Heart right ventricle (tissue), 16 donors: ENCODE results near the gene PCDHA1. TPM values are rescaled to one million over a fixed set of nuclear protein-coding genes. Genes with fewer than 3 reads are reported as not detected.

Experiments
- ATAC-seq, 8 donors: fragments of 200-7000 bp; cut with Tn5 transposase; one replicate each; pipeline ENCODE4 v1.9.1; 2020; ENCODE audit warnings: mild to moderate bottlenecking in 8 of 8, moderate library complexity in 8 of 8, moderate number of reproducible peaks in 1 of 8
- DNase-seq, 2 donors: peaks; one replicate each; pipeline ENCODE4 v3.0.0-alpha.2; 2020
- H3K27ac ChIP-seq, 10 donors: fragments of 200-600 bp; sonication (generic) in 2 of 10; one replicate each; pipeline versions ENCODE4 v1.5.0 to v1.8.0; 2020 to 2022; ENCODE audit warnings: mild to moderate bottlenecking in 3 of 10
- H3K27me3 ChIP-seq, 7 donors: fragments of 200-600 bp; one replicate each; pipeline ENCODE4 v1.8.0; 2021 to 2022; ENCODE audit warnings: mild to moderate bottlenecking in 2 of 7
- H3K36me3 ChIP-seq, 9 donors: fragments of 200-600 bp; sonication (generic) in 1 of 9; one replicate each; pipeline versions ENCODE4 v1.5.0 to v1.8.0; 2020 to 2022; ENCODE audit warnings: mild to moderate bottlenecking in 2 of 9
- H3K4me1 ChIP-seq, 9 donors: fragments of 200-600 bp; sonication (generic) in 1 of 9; one replicate each; pipeline versions ENCODE4 v1.5.0 to v1.8.0; 2020 to 2022; ENCODE audit warnings: mild to moderate bottlenecking in 4 of 9
- H3K4me3 ChIP-seq, 10 donors: fragments of 200-600 bp; sonication (generic) in 2 of 10; one replicate each; pipeline versions ENCODE4 v1.5.0 to v1.8.0; 2020 to 2022; ENCODE audit warnings: mild to moderate bottlenecking in 7 of 10, moderate library complexity in 2 of 10
- H3K9me3 ChIP-seq, 11 donors: fragments of 200-600 bp in 10 of 11; sonication (generic) in 2 of 11; one replicate each; pipeline versions ENCODE4 v1.5.0 to v1.8.0; 2013 to 2022; ENCODE audit warnings: mild to moderate bottlenecking in 2 of 11, control low read depth in 1 of 11, moderate library complexity in 1 of 11
- WGBS, 2 donors: extraction: QIAGEN DNeasy Blood & Tissue Kit; methylation state at CpG; one replicate each; pipeline ENCODE4 v1.1.7; 2013; ENCODE audit warnings: inconsistent platforms in 1 of 2; 5-methylcytosine and 5-hydroxymethylcytosine counted together
- intact Hi-C, 10 donors: fragments of 100-400 bp; cut with DNase I; formaldehyde crosslinking; loops; one replicate each; pipeline versions ENCODE4 v1.11.1 to v1.14.2; 2022
- polyA plus RNA-seq, 2 donors: library from polyadenylated mRNA; stranded (reverse); fragments of 200-250 nt; gene quantifications; one replicate each; pipeline ENCODE4 v1.2.3, GENCODE V29; 2013
- total RNA-seq, 10 donors: library from RNA; stranded (reverse); fragmentation: NEBNext Ultra II Directional in 3 of 10; extraction: Animal tissue kit (Norgen Biotek cat#: 25700) in 3 of 10; gene quantifications; one replicate each; pipeline versions ENCODE4 v1.2.1 to v1.2.4, GENCODE V29; 2021 to 2023
- TF ChIP-seq, protein P1 (sequence below), 9 donors: fragments of 200-600 bp; sonication (generic) in 2 of 9; IDR thresholded peaks; one replicate each; pipeline versions ENCODE4 v1.5.0 to v1.8.0; 2021 to 2022; ENCODE audit warnings: antibody characterized with exemption in 9 of 9, mild to moderate bottlenecking in 5 of 9, moderate library complexity in 1 of 9
- donor health status: Arrhythmogenic right ventricular cardiomyopathy.
- donor health status: ischemic (EF 13 %, LVEDD 7.1; RV severe dilation, severe dysfunction).
- donor health status: healthy with polysubstance abuse.
- donor health status: DM: no; HTN: yes; CAD: no.
- donor health status: DM: no; HTN: no; CAD: no.
- donor health status: ischemic (EF 25% LVEDD 6.9; RV normal size, moderate dysfunction).
- donor health status: ischemic (EF 25% LVEDD 5.7; RV mildly dilated, moderate dysfunction).
- donor health status: healthy.
- donor health status: DM: yes; HTN: yes; CAD: no.
- donor health status: Ischemic cardiomyopathy.
- donor health status: ischemic (EF 35%, LVEDD 5.7; RV mildly dilated, moderate dysfunction).
- donor health status: nonischemic (EF 11% LVEDD 7.7; RV severe dilation, severe dysfunction).
- donor health status: DM: yes; HTN: yes; CAD: no.
- donor health status: PGD.
- donor health status: ischemic (EF 29% LVEDD 5.4; RV normal size, mild dysfunction).
- donor health status: nonischemic (EF 23%, LVEDD 6.1; RV moderate dilation, normal function).

Gene PCDHA1
- total and polyA plus RNA-seq, 12 donors: 0.07 to 0.09 TPM; not detected in 10

DNA sequence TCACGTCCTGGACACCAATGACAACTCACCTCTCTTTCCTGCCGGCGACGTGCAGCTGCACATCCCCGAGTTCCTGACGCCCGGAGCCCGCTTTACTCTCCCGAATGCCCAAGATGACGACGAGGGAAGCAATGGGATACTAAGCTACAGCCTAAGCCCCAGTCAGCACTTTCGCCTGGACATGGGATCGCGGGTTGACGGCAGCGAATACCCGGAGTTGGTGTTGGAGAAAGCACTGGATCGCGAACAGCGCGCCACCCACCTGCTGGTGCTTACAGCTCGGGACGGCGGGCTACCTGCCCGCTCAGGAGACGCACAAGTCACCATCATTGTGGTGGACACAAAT, 141.3 kb downstream of the PCDHA1 start:
- DNase-seq (no peak), ATAC-seq (peak in 3 of 8 donors; percentile 16 to 27 (median 25))
- Histone ChIP-seq H3K27ac (no peak overlapping the region), H3K4me3 (peak overlapping the region; percentile 16 to 57 (median 50)), H3K27me3 (peaks cover 0 to 90% (median 70%) of the 10 kb centered on the region in 7 donors), H3K36me3 (no peaks in the 10 kb centered on the region), H3K9me3 (peaks cover 0 to 6% (median 0%) of the 10 kb centered on the region in 11 donors), H3K4me1 (peaks cover 0 to 20% (median 15%) of the 10 kb centered on the region in 9 donors)
- WGBS, 2 donors: 4 to 6% methylated on average over 26 of the region's 26 CpGs
- intact Hi-C loops: loop anchor here in 1 of 10 donors (5.0 kb wide), 1 partner anchor 115 kb away; no protein-coding TSS in a partner anchor
- TF ChIP-seq, protein P1, sequence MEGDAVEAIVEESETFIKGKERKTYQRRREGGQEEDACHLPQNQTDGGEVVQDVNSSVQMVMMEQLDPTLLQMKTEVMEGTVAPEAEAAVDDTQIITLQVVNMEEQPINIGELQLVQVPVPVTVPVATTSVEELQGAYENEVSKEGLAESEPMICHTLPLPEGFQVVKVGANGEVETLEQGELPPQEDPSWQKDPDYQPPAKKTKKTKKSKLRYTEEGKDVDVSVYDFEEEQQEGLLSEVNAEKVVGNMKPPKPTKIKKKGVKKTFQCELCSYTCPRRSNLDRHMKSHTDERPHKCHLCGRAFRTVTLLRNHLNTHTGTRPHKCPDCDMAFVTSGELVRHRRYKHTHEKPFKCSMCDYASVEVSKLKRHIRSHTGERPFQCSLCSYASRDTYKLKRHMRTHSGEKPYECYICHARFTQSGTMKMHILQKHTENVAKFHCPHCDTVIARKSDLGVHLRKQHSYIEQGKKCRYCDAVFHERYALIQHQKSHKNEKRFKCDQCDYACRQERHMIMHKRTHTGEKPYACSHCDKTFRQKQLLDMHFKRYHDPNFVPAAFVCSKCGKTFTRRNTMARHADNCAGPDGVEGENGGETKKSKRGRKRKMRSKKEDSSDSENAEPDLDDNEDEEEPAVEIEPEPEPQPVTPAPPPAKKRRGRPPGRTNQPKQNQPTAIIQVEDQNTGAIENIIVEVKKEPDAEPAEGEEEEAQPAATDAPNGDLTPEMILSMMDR (IDR thresholded peaks at IDR 0.05): no peak

DNA sequence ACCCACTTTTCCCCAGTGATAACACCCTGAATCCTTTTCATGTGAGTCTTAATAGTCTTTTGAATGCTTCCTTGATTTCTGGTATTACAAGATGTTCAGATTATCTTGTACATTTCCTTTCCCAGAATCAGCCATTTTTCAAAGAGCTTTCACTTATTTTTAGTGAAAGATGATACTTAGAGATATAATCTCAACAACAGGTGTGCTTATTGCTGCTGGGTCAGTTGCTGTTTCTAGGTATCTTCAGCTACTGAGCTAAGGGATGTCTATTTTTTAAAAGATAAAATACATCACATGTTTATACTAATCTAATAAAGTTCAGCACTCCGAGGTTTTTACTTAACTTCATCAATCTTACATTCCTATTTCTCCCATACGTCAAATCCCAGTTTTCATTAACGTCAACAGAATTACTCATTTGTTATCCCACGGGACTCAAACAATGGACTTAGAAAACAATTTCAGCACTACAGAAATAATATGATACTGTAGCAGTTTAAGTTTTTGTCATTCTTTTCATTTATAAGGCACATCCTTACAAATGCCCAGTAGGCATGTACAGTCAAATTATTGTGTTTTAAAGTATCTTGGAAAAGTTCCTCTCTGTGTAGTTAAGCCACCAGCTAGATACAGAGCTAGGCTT, 149.1 kb downstream of the PCDHA1 start:
- no peaks in the 10 kb centered on the region for H3K9me3 ChIP-seq
- no peak overlapping the region for H3K4me3 ChIP-seq
- TF ChIP-seq, protein P1 (IDR thresholded peaks at IDR 0.05): no peak
- H3K4me1 ChIP-seq: no peaks in the 10 kb centered on the region
- no peak overlapping the region for H3K27ac ChIP-seq
- no peaks in the 10 kb centered on the region for H3K36me3 ChIP-seq
- peaks cover 0 to 15% (median 4%) of the 10 kb centered on the region in 7 donors for H3K27me3 ChIP-seq
- no peak for ATAC-seq
- intact Hi-C loops: no loop called here
- DNase-seq: no peak
- 70 to 72% methylated on average over 4 of the region's 4 CpGs for WGBS, 2 donors

DNA sequence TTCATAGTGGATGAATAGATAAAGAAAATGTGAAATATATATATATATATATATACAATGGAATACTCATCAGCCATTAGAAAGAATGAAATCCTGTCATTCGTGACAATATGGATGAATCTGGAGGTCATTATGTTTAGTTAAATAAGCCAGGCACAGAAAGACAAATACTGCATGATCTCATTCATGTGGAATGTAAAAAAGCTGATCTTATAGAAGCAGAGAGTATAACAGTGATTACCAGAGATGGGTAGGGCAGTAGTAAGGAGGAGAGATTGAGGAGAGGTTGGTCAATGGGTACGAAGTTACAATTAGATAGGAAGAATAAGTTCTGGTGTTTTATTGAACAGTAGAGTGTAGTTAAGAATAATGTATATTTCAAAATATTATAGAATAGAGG, 160.6 kb downstream of the PCDHA1 start:
- intact Hi-C loops: no loop called here
- Histone ChIP-seq H3K4me3 (no peak overlapping the region), H3K27ac (no peak overlapping the region), H3K4me1 (no peaks in the 10 kb centered on the region), H3K9me3 (peaks cover 0 to 25% (median 16%) of the 10 kb centered on the region in 11 donors), H3K27me3 (peaks cover 0 to 2% (median 0%) of the 10 kb centered on the region in 7 donors), H3K36me3 (no peaks in the 10 kb centered on the region)
- DNase-seq (no peak), ATAC-seq (no peak)
- WGBS, 2 donors: 53 to 66% methylated on average over 2 of the region's 2 CpGs
- TF ChIP-seq, protein P1 (IDR thresholded peaks at IDR 0.05): no peak

DNA sequence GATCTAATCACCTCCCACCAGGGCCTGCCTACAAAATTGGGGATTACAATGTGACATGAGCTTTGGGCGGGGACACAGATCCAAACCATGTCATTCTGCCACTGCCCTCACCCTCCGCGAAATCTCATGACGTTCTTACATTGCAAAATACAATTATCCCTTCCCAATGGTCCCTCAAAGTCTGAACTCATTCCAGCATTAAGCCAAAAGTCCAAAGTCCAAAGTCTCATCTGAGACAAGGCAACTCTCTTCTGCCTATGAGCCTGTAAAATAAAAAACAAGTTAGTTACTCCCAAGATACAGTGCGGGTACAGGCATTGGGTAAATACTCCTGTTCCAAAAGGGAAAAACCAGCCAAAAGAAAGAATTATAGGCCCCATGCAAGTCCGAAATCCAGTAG, 165.7 kb downstream of the PCDHA1 start:
- Histone ChIP-seq H3K27ac (no peak overlapping the region), H3K4me1 (no peaks in the 10 kb centered on the region), H3K27me3 (peaks cover 0 to 4% (median 0%) of the 10 kb centered on the region in 7 donors), H3K36me3 (no peaks in the 10 kb centered on the region), H3K9me3 (peaks cover 0 to 10% (median 0%) of the 10 kb centered on the region in 11 donors), H3K4me3 (no peak overlapping the region)
- TF ChIP-seq, protein P1 (IDR thresholded peaks at IDR 0.05): no peak
- 72 to 73% methylated on average over 6 of the region's 6 CpGs for WGBS, 2 donors
- intact Hi-C loops: no loop called here
- no peak for DNase-seq
- no peak for ATAC-seq
